ENCODE data around the gene DSE. TPM values are rescaled to one million over a fixed set of nuclear protein-coding genes. Genes with fewer than 3 reads are reported as not detected.
"Not testable (repeated sequence)": the region's sequence is repeated elsewhere in the genome, so short reads cannot be mapped to it uniquely, and the experiment has no call there.

DSE gene
- total and polyA plus RNA-seq, 9 donors: 23.1 to 61.6 (median 40.6) TPM

DNA sequence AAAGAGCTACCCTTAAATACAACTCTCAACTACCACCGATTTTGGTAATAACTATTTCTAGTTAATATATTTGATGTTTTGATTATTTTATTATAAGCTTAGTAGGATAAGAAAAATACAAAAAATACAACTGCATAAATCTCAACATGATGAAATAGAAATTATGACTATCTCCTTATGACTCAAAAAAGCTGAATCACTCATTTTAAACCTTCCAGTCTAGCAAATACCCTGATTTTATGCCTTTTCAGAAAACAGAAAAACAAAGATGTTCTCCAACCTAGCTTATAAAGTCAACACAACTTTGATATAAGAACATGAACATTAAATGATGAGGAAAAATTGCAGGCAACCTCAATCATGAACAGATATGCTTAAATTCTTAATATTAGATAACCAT, 40.2 kb upstream of the DSE start:
- Histone ChIP-seq H3K9me3 (no peaks in the 10 kb centered on the region), H3K4me3 (no peak overlapping the region), H3K27me3 (no peaks in the 10 kb centered on the region), H3K4me1 (ENCODE audit: insufficient read depth) (peaks cover 8% of the 10 kb centered on the region), H3K36me3 (no peaks in the 10 kb centered on the region), H3K27ac (no peak overlapping the region)
- intact Hi-C loops (cut with DNase I): no loop called here
- no peak for TF ChIP-seq EP300 (IDR thresholded peaks at IDR 0.05)
- TF ChIP-seq, protein P1, sequence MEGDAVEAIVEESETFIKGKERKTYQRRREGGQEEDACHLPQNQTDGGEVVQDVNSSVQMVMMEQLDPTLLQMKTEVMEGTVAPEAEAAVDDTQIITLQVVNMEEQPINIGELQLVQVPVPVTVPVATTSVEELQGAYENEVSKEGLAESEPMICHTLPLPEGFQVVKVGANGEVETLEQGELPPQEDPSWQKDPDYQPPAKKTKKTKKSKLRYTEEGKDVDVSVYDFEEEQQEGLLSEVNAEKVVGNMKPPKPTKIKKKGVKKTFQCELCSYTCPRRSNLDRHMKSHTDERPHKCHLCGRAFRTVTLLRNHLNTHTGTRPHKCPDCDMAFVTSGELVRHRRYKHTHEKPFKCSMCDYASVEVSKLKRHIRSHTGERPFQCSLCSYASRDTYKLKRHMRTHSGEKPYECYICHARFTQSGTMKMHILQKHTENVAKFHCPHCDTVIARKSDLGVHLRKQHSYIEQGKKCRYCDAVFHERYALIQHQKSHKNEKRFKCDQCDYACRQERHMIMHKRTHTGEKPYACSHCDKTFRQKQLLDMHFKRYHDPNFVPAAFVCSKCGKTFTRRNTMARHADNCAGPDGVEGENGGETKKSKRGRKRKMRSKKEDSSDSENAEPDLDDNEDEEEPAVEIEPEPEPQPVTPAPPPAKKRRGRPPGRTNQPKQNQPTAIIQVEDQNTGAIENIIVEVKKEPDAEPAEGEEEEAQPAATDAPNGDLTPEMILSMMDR (IDR thresholded peaks at IDR 0.05): no peak
- TF ChIP-seq POLR2A (IDR thresholded peaks at IDR 0.05): no peak
- WGBS, 3 donors: 91 to 95% (median 95%) methylated on average over 1 of the region's 1 CpG
- DNase-seq: no peak

DNA sequence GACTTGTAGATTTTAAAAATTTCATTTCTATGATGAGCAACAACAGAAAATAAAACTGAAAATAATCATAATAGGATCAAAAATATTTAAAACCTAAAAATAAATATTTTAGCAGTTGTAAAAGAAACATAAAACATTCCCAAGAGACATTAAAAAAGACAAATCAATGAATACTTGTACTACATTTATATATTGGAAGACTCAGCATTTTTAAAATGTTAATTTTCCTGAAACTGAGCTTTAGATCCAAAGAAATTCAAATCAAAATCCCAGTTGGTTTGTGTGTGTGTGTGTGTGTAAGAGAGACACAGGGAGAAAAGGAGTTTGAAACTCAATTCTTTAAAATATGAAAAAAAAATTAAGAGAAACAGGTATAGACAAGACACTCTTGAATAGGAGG, 38.7 kb upstream of the DSE start:
- Histone ChIP-seq H3K4me1 (ENCODE audit: insufficient read depth) (peaks cover 3% of the 10 kb centered on the region), H3K4me3 (no peak overlapping the region), H3K9me3 (no peaks in the 10 kb centered on the region), H3K27me3 (no peaks in the 10 kb centered on the region), H3K36me3 (no peaks in the 10 kb centered on the region), H3K27ac (no peak overlapping the region)
- intact Hi-C loops (cut with DNase I): no loop called here
- TF ChIP-seq EP300 (IDR thresholded peaks at IDR 0.05) (no peak), POLR2A (IDR thresholded peaks at IDR 0.05) (no peak)
- TF ChIP-seq, protein P1 (IDR thresholded peaks at IDR 0.05): no peak
- DNase-seq: no peak

DNA sequence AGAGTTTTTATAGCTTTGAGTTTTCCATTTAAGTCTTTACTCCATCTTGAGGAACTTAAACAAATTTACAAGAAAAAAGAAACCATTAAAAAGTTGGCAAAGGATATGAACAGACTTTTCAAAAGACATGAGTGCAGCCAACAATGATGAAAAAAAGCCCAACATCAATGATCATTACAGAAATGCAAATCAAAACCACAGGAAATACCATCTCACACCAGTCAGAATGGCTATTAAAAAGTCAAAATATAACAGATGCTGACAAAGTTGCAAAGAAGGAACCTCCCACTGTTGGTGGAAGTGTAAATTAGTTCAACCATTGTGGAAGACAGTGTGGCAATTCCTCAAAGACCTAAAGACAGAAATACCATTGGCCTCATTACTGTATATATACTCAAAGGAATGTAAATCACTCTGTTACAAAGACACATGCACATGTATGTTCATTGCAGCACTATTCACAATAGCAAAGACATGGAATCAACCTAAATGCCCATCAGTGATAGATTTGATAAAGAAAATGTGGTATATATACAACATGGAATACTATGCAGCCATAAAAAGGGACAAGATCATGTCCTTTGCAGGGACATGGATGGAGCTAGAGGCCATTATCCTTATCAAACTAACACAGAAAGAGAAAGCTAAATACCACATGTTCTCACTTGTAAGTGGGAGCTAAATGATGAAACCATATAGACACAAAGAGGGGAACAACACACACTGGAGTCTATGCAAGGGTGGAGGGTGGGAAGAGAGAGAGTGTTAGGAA, 35.9 kb upstream of the DSE start:
- H3K9me3 ChIP-seq; intact Hi-C loops (cut with DNase I); DNase-seq; H3K27ac ChIP-seq; H3K4me3 ChIP-seq; H3K4me1 ChIP-seq (ENCODE audit: insufficient read depth); H3K27me3 ChIP-seq; H3K36me3 ChIP-seq: not testable (repeated sequence)

DNA sequence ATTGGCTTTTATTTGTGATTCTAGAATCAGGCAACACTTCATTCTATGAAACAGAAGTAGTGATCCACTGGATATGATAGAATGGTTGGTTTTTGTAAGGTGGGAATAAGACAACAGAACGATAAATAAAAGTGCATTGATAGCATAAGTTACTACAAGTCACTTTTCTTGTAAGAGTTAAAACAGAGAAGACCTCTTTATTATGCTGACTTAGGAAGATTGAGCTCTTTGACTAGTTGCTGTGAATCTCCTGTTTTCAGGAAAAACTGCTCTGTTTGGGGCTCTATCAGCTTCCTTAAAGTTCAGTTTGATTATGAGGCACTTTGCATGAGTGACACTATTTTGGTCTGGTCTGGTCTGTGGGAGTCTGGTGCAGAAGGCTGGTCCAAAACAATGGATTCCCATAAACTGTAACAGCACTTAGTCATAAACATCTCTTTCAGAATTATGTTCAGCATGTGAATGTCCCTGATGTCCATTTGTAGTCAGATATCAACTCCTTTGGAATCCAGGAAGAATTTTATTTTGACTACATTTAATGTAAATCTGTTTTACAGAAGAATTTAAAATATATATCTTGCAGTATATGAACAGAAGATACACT, 35.0 kb upstream of the DSE start:
- 68 to 82% (median 68%) methylated on average over 1 of the region's 1 CpG for WGBS, 3 donors
- DNase-seq: no peak
- intact Hi-C loops (cut with DNase I): no loop called here

More for the DNA sequence above, 35.0 kb upstream of the DSE start:
- Histone ChIP-seq H3K27me3 (no peaks in the 10 kb centered on the region), H3K27ac (no peak overlapping the region), H3K9me3 (no peaks in the 10 kb centered on the region), H3K4me3 (no peak overlapping the region), H3K36me3 (no peaks in the 10 kb centered on the region), H3K4me1 (ENCODE audit: insufficient read depth) (no peaks in the 10 kb centered on the region)
- TF ChIP-seq, protein P1 (IDR thresholded peaks at IDR 0.05): no peak
- TF ChIP-seq POLR2A (IDR thresholded peaks at IDR 0.05) (no peak), EP300 (IDR thresholded peaks at IDR 0.05) (no peak)
